Activated naive CD8-positive, alpha-beta T cell treated with anti-CD3 and anti-CD28 coated beads, Interleukin-2, amount 50 U/mL, for 24 hours (primary cell): ENCODE results near the gene SRGN.

ENCODE experiments used
- ATAC-seq: fragments of 150-1000 bp; cut with Tn5 transposase; one replicate; pipeline ENCODE4 v1.10.0; 2021
- DNase-seq: peaks from one replicate; pipeline ENCODE4 v3.0.0; 2021
- H3K27ac Mint-ChIP-seq: one replicate; pipeline ENCODE4 v1.8.0; 2021; ENCODE audit warnings: mild to moderate bottlenecking, mixed read lengths
- H3K27me3 Mint-ChIP-seq: one replicate; pipeline ENCODE4 v1.8.0; 2021; ENCODE audit warnings: mixed read lengths
- H3K36me3 Mint-ChIP-seq: one replicate; pipeline ENCODE4 v1.8.0; 2021; ENCODE audit warnings: low read depth, mixed read lengths
- H3K4me1 Mint-ChIP-seq: one replicate; pipeline ENCODE4 v1.8.0; 2021; ENCODE audit warnings: mixed read lengths
- H3K4me3 Mint-ChIP-seq: one replicate; pipeline ENCODE4 v1.8.0; 2021; ENCODE audit warnings: mild to moderate bottlenecking, moderate library complexity, mixed read lengths
- H3K9me3 Mint-ChIP-seq: one replicate; pipeline ENCODE4 v1.8.0; 2021; ENCODE audit warnings: mixed read lengths

The SRGN gene

GRCh38 chr10:69091143-69091651 lies 3.3 kb downstream of the SRGN start:
- H3K9me3 Mint-ChIP-seq = no peaks in the 10 kb centered on the region
- peak overlapping the region; percentile 96 for H3K27ac Mint-ChIP-seq
- peak overlapping the region; percentile 92 for H3K4me3 Mint-ChIP-seq
- peaks cover 77% of the 10 kb centered on the region for H3K4me1 Mint-ChIP-seq
- ATAC-seq (no peak), DNase-seq (no peak)
- H3K36me3 Mint-ChIP-seq = peaks cover 63% of the 10 kb centered on the region
- H3K27me3 Mint-ChIP-seq = no peaks in the 10 kb centered on the region

- Mint-ChIP-seq H3K4me3 (peak overlapping the region; percentile 92), H3K4me1 (peaks cover 71% of the 10 kb centered on the region), H3K9me3 (no peaks in the 10 kb centered on the region), H3K27ac (peak overlapping the region; percentile 79), H3K27me3 (no peaks in the 10 kb centered on the region), H3K36me3 (peaks cover 73% of the 10 kb centered on the region)
- ATAC-seq (no peak), DNase-seq (peak; percentile 78)
Measured at GRCh38 chr10:69092959-69093850, 5.3 kb downstream of the SRGN start.

DNA sequence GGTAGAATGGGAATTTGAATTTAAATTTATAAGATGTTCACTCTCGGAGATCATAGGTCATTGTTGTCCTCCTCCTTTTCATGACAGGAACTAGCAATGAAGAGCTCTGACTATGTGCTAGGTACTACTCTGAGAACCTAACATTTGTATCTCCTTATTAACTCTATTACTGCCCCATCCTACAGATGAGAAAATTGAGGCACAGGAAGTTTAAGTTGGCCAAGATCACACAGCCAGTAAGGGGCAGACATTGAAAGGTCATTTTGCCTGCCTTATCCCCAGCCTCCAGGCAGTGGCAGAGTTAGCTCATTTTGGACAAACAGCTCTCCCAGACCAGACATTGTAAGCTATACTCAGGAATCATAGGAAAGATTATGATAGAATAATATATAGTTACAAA lies 6.0 kb downstream of the SRGN start:
- ATAC-seq (no peak), DNase-seq (no peak)
- Mint-ChIP-seq H3K36me3 (peaks cover 70% of the 10 kb centered on the region), H3K27ac (no peak overlapping the region), H3K9me3 (no peaks in the 10 kb centered on the region), H3K27me3 (no peaks in the 10 kb centered on the region), H3K4me3 (no peak overlapping the region), H3K4me1 (peaks cover 69% of the 10 kb centered on the region)

- no peak overlapping the region for H3K27ac Mint-ChIP-seq
- no peak overlapping the region for H3K4me3 Mint-ChIP-seq
- DNase-seq (no peak), ATAC-seq (peak; percentile 69)
- H3K36me3 Mint-ChIP-seq = peaks cover 66% of the 10 kb centered on the region
- no peaks in the 10 kb centered on the region for H3K27me3 Mint-ChIP-seq
- no peaks in the 10 kb centered on the region for H3K9me3 Mint-ChIP-seq
- peaks cover 63% of the 10 kb centered on the region for H3K4me1 Mint-ChIP-seq
Measured at GRCh38 chr10:69096045-69096444, 8.1 kb downstream of the SRGN start.

- peaks cover 64% of the 10 kb centered on the region for H3K4me1 Mint-ChIP-seq
- ATAC-seq (no peak), DNase-seq (no peak)
- peak overlapping the region; percentile 75 for H3K27ac Mint-ChIP-seq
- H3K27me3 Mint-ChIP-seq = no peaks in the 10 kb centered on the region
- no peaks in the 10 kb centered on the region for H3K9me3 Mint-ChIP-seq
- no peak overlapping the region for H3K4me3 Mint-ChIP-seq
- H3K36me3 Mint-ChIP-seq = peaks cover 70% of the 10 kb centered on the region
Measured at GRCh38 chr10:69097729-69098128, 9.8 kb downstream of the SRGN start.

DNA sequence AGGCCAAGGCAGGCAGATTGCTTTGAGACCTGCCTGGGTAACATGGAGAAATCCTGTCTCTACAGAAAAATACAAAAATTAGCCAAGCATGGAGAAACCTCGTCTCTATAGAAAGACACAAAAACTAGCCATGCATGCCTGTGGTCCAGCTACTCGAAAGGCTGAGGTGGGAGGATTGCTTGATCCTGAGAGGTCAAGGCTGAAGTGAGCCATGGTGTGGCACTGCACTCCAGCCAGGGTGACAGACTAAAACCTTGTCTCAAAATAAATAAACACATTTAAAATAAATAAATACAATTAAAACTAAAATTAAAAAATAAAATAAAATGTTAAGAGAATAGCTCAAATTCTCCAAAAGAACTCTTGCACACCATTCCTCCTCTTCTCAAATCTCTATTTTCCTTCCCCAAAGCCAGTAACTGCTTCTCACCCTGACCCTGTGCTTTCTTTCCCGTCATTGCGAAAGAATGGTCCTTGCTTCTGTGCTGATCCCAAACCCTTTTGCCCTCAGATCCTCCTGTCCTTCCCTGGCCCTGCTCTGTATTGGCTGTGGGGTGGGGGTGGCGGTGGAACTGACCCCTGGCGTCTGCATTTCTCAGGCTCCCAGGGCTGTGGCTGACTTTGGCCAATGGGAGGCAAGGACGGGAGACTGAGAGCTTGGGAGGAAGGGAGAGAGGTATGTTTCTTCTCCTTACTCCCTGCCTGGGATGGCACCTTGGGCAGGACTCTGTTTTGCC lies 12.4 kb downstream of the SRGN start:
- Mint-ChIP-seq H3K27ac (peak overlapping the region; percentile 49), H3K36me3 (peaks cover 73% of the 10 kb centered on the region), H3K9me3 (no peaks in the 10 kb centered on the region), H3K27me3 (no peaks in the 10 kb centered on the region), H3K4me3 (no peak overlapping the region), H3K4me1 (peaks cover 47% of the 10 kb centered on the region)
- DNase-seq (no peak), ATAC-seq (no peak)

DNA sequence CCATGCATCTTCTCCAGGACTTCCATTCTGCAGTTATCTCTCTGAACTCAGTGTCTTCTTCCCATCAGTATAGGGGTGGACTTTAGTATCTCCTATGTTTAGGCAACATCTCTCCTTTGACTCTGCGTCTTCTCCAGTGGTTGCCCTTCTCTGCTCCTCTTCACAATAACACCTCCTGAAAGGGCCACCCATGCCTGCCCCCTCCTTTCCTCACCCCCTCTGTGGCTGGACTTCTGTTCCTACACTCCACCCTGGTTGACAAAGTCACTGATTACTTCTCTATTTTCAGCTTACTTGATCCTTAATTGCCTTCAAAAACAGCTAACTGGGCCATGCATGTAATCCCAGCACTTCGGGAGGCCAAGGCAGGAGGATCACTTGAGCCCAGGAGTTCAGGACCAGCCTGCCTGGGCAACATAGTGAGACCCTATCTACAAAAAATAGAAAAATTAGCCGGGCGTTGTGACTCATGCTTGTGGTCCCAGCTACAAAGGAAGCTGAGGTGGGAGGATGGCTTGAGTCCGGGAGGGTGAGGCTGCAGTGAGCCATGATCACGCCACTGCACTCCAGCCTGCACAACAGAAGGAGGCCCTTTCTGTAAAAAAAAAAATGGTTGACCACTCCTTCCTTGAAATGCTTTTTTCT lies 13.7 kb downstream of the SRGN start:
- DNase-seq (peak; percentile 42), ATAC-seq (peak; percentile 73)

GRCh38 chr10:69102440-69102839 lies 14.5 kb downstream of the SRGN start:
- peaks cover 33% of the 10 kb centered on the region for H3K4me1 Mint-ChIP-seq
- H3K36me3 Mint-ChIP-seq = peaks cover 63% of the 10 kb centered on the region
- H3K27ac Mint-ChIP-seq = peak overlapping the region; percentile 69
- ATAC-seq (no peak), DNase-seq (no peak)
- H3K27me3 Mint-ChIP-seq = no peaks in the 10 kb centered on the region
- H3K4me3 Mint-ChIP-seq = no peak overlapping the region
- H3K9me3 Mint-ChIP-seq = no peaks in the 10 kb centered on the region

More for the DNA sequence above, 13.7 kb downstream of the SRGN start:
- no peaks in the 10 kb centered on the region for H3K27me3 Mint-ChIP-seq
- peaks cover 68% of the 10 kb centered on the region for H3K36me3 Mint-ChIP-seq
- peak overlapping the region; percentile 21 for H3K4me3 Mint-ChIP-seq
- H3K9me3 Mint-ChIP-seq = no peaks in the 10 kb centered on the region
- peak overlapping the region; percentile 69 for H3K27ac Mint-ChIP-seq
- peaks cover 35% of the 10 kb centered on the region for H3K4me1 Mint-ChIP-seq

DNA sequence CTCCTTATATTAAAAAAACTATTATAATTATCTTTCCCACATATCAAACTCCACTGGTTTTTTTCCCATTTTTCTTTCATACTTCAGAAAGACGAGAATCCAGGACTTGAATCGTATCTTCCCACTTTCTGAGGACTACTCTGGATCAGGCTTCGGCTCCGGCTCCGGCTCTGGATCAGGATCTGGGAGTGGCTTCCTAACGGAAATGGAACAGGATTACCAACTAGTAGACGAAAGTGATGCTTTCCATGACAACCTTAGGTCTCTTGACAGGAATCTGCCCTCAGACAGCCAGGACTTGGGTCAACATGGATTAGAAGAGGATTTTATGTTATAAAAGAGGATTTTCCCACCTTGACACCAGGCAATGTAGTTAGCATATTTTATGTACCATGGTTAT lies 15.9 kb downstream of the SRGN start:
- Mint-ChIP-seq H3K27ac (no peak overlapping the region), H3K4me3 (no peak overlapping the region), H3K27me3 (no peaks in the 10 kb centered on the region), H3K36me3 (peaks cover 54% of the 10 kb centered on the region), H3K9me3 (no peaks in the 10 kb centered on the region), H3K4me1 (peaks cover 28% of the 10 kb centered on the region)
- DNase-seq (no peak), ATAC-seq (no peak)

GRCh38 chr10:69104994-69105790 lies 17.3 kb downstream of the SRGN start:
- Mint-ChIP-seq H3K4me1 (peaks cover 25% of the 10 kb centered on the region), H3K27ac (no peak overlapping the region), H3K27me3 (no peaks in the 10 kb centered on the region), H3K36me3 (peaks cover 44% of the 10 kb centered on the region), H3K4me3 (no peak overlapping the region), H3K9me3 (no peaks in the 10 kb centered on the region)
- ATAC-seq = no peak
- no peak for DNase-seq

GRCh38 chr10:69107176-69107490 lies 19.2 kb downstream of the SRGN start:
- no peak overlapping the region for H3K27ac Mint-ChIP-seq
- peaks cover 7% of the 10 kb centered on the region for H3K4me1 Mint-ChIP-seq
- no peaks in the 10 kb centered on the region for H3K9me3 Mint-ChIP-seq
- no peak overlapping the region for H3K4me3 Mint-ChIP-seq
- H3K36me3 Mint-ChIP-seq = peaks cover 25% of the 10 kb centered on the region
- no peaks in the 10 kb centered on the region for H3K27me3 Mint-ChIP-seq
- ATAC-seq = peak; percentile 15
- no peak for DNase-seq

- H3K4me1 Mint-ChIP-seq = peaks cover 1% of the 10 kb centered on the region
- H3K4me3 Mint-ChIP-seq = no peak overlapping the region
- H3K27ac Mint-ChIP-seq = no peak overlapping the region
- no peaks in the 10 kb centered on the region for H3K9me3 Mint-ChIP-seq
- no peaks in the 10 kb centered on the region for H3K27me3 Mint-ChIP-seq
- H3K36me3 Mint-ChIP-seq = peaks cover 20% of the 10 kb centered on the region
- ATAC-seq = no peak
- DNase-seq = no peak
Measured at GRCh38 chr10:69107699-69108098, 19.8 kb downstream of the SRGN start.

GRCh38 chr10:69119896-69120295 lies 32.0 kb downstream of the SRGN start:
- H3K4me3 Mint-ChIP-seq = no peak overlapping the region
- ATAC-seq (no peak), DNase-seq (no peak)
- no peaks in the 10 kb centered on the region for H3K9me3 Mint-ChIP-seq
- no peaks in the 10 kb centered on the region for H3K27me3 Mint-ChIP-seq
- H3K36me3 Mint-ChIP-seq = no peaks in the 10 kb centered on the region
- no peak overlapping the region for H3K27ac Mint-ChIP-seq
- peaks cover 16% of the 10 kb centered on the region for H3K4me1 Mint-ChIP-seq

GRCh38 chr10:69123306-69123746 lies 35.4 kb downstream of the SRGN start:
- Mint-ChIP-seq H3K36me3 (no peaks in the 10 kb centered on the region), H3K27me3 (no peaks in the 10 kb centered on the region), H3K4me1 (peaks cover 33% of the 10 kb centered on the region), H3K27ac (peak overlapping the region; percentile 91), H3K4me3 (peak overlapping the region; percentile 95), H3K9me3 (no peaks in the 10 kb centered on the region)
- ATAC-seq = peak; percentile 44
- DNase-seq = no peak
